ENCODE data around the gene PLPP1.
"Not testable (repeated sequence)": the region's sequence is repeated elsewhere in the genome, so short reads cannot be mapped to it uniquely, and the experiment has no call there.

Gene PLPP1

DNA sequence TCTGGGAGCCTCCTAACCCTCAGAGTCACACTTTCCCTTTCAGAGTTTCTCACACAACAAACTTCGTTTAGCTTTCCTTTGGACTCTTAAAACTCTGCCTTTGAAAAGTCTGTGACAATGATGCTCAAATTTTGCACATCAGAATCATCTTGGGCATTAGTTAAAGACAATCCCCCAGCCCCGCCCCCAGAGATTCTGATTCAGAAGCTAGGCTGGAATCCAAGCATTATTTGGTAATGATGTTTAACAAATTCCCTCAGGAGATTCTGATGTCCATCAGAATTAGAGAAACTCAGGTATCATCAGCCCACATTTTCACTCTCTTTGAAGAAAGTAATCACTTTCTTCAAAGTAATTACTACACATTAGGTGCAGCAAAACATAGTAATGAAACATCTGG is 9.6 kb upstream of the PLPP1 start:
- no peak for DNase-seq (ENCODE audit: low read depth)

DNA sequence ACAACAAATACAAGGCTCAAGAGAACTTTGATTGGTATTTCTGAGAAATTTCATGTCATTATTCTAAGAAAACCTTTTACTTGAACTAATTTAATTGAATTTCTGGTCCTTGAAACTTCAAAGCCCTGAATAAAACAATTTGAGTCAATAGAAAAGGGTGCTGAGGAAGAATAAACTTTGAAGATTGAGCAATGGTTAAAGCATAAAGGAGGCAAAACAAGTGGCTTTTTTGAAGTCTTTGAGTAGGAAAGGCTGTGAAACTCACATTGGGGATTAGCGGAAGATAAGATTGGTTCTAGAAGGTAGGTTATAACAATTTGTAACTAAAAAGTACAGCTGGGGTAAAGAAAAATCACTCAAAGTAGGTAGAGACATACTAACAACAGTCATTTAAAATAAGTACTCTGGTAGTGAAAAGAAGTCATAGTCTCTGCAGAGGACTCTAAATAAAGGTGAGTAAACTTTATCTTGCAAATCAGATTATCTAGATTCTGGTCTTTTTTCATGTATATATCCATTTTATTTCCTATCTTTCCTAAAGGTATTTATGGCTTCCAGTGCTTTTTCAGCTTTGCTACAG is 6.4 kb upstream of the PLPP1 start:
- DNase-seq (ENCODE audit: low read depth) = no peak

DNA sequence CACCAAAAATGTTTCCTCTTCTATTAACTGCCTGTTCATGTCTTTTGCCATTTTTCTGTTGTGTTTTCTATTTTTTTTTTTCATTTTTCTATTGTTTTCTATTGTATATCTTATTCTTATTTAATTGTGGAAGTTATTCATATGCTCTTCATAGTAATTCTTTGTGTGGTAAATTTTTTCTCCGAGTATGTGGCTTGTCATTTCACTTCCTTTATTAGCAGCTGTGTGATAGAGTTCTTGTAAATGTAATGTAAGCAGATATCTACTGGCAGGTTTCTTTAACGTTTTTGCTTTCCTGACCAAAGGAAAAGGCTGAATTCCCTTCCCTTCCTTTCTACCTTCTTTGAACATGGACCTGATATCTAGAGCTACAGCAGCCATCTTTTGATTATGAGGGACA is 5.8 kb upstream of the PLPP1 start:
- DNase-seq (ENCODE audit: low read depth) = no peak

DNA sequence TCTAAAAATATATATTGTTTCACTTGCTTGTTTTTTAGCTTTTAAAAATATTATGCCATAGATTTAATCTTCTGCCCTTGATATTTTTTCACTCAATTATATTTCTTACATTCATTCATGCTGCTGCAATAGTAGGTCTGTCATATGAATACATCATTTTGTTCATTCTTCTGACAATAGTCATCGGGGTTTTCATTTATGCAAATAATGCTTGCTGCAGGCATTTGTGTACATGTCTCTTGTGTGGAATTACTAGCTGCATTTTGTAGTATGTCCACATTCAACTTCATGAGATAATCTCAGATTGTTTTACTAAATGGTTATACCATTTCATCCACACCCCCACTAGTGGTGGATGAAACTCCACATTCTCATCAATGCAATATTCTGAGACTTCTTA is 5.3 kb upstream of the PLPP1 start:
- no peak for DNase-seq (ENCODE audit: low read depth)

DNA sequence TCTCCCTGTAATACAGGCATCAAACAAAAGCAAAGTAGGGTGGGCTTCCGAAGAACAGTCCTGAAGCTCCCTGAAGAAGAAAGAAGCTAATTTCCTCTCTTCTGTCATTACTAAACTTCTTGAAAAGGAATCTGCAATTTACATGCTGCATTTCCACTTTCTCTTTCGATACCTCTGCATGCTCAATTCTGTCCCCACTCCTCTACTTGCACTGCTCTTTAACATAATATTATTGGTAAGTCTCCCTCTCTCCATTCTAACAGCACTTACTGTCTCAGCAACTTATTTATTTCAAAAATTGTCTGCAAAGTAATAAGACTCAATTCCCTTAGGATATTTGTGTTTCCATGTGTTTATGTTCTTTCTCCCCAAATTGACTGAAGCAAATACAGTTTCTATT is 3.9 kb upstream of the PLPP1 start:
- no peak for DNase-seq (ENCODE audit: low read depth)

DNA sequence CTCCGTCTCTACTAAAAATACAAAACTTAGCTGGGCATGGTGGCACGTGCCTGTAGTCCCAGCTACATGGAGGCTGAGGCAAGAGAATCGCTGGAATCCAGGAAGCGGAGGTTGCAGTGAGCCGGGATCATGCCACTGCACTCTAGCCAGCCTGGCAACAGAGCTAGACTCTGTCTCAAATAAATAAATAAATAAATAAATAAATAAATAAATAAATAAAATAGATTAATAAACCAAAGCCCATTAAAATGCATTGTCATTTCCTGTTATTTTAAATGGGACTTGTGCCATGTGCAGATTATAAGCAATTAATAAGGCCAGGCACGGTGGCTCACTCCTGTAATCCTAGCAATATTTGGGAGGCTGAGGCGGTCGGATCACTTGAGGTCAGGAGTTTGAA is 2.6 kb upstream of the PLPP1 start:
- DNase-seq (ENCODE audit: low read depth) = not testable (repeated sequence)

DNA sequence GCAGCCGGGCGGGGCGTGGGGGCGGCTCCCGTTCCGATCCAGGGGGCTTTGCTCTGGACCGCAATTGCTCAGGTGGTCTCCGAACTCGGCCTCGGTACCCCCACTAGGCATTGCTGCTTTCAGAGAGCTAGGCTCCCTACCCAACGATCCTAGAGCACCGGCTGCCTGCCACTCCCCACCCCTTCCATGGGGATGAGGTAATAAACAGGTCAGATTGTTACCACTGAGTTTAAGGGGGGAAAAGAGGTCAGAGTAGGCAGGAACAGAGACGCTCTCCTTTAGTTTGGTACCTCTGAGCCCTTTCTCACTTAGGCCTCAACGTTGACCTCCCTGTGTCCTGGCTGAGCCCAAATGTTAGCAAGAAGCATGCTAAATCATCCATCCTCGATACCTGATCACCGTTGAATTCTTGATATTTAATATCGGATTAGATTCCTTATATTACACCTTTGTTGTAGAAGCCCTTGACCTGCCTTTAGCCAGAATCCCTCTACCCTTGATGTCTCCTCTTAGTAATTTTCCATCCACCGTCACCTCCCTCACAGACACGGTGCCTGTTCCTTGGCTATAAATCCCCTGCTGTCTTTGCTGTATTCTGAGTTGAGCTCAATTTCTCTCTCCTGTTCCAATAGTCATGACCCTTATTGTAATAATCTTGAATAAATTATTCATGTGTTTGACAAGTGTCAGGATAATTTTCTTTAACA is 588 bp upstream of the PLPP1 start:
- no peak for DNase-seq (ENCODE audit: low read depth)

DNA sequence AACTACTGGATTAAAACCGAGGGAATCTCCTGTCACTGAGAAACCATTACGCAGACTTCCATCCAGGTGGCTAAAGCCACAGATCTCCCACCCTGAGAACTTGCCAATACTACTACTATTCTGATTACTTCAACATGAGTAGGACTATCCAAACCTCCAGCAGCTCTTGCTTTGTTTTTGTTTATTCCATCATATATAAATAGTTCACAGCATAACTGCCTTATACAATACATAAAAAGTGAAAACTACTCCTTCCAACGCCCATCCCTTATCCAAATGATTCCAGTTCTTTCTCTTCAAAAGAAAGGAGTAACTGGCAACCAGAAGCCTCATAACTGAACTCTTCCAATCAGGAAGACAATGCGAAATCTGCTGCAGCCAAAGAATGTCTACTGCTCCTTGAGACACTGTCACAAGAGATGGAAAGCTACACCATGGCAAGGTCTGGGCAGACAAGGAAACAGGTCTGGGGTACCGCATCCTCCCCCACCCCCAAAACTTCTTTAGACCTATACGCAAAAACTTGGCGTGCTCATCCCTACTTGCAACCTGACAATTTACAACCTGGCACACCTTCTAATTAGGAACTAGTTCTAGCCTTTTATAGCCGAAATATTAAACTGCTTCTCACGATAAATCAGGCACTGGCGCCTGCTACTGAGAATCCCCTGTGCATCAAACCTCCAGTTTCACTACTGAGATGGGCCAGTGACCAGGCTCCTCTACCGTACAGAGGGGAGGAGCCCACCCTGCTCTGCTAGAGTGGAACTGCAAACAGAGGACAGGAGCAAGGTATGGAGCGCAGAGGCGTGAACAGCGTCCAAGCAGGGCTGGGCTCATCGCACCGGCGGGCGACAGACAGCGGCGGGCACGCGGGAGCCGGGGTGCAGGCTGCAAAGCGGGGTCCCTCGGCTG is 986 bp downstream of the PLPP1 start:
- no peak for DNase-seq (ENCODE audit: low read depth)

DNA sequence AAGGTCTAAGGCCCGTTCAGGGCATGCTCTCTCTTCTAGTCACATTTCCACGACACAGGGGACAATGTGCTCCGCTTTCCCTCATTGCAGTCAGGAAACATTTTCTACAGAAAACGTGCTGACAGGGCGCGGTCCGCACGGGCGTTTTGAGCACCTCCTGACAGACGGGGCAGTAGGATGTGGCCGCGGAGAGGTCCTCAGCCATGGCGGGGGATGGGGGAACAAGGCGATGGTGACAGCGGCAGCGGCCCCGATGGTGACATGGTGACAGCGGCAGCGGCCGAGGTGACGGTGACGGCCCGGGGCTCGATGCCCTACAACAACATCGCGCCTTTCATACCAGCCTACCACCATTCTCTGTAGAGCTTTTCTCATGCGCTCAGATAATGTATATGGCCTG is 4.1 kb downstream of the PLPP1 start:
- no peak for DNase-seq (ENCODE audit: low read depth)

DNA sequence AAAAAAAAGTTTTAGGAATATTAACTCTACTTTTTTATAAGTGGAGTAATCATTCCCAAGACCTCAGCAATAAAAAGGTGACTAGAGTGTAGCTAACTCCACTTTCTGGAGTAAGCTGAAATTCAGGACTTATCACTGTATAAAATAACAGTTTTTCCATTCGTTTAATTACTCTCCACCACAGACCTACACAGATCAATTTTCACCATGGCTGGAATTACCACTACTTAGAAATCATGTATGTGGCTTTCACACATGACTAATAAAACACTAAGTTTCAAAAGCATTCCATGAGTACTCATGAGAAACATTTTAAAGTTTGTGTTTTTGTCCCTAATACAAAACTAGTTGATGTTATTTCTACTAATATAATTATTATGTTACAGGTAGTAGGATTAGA is 9.9 kb downstream of the PLPP1 start:
- no peak for DNase-seq (ENCODE audit: low read depth)

DNA sequence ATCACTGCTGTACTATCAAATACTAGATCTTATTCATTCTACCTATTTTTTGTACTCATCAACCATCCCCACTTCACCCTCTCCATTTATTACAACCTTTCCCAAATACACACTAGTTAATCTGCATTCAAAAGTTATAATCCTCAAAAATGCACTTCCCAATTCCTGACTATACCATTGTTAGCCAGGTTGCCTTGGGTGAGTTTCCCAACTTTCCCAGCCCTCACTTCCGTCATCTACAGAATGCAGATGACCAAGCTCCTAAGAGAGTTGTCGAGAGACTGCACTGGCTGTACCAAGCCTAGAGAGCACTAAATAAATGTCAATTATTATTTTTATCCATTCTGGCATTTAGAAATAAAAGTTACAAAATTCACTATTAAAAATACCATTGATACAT is 11.5 kb downstream of the PLPP1 start:
- no peak for DNase-seq (ENCODE audit: low read depth)

DNA sequence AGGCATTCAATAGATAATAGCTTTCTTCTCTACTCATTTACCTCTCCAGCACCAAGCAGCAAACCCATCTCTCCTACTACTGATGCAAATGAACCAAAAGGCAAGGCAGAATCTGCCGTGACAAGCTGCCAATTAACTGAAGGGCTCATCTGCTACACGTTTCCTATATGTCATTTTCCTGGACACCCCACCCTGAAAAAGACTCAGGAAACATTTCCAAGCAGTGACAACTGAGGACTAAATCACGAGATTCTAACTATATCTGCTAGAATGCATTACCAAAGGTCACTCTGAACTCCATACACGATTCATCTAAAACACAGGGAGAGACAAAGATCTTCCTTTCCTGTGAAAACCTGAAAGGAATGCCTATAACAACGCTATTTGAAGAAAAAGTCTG is 12.9 kb downstream of the PLPP1 start:
- DNase-seq (ENCODE audit: low read depth) = no peak

DNA sequence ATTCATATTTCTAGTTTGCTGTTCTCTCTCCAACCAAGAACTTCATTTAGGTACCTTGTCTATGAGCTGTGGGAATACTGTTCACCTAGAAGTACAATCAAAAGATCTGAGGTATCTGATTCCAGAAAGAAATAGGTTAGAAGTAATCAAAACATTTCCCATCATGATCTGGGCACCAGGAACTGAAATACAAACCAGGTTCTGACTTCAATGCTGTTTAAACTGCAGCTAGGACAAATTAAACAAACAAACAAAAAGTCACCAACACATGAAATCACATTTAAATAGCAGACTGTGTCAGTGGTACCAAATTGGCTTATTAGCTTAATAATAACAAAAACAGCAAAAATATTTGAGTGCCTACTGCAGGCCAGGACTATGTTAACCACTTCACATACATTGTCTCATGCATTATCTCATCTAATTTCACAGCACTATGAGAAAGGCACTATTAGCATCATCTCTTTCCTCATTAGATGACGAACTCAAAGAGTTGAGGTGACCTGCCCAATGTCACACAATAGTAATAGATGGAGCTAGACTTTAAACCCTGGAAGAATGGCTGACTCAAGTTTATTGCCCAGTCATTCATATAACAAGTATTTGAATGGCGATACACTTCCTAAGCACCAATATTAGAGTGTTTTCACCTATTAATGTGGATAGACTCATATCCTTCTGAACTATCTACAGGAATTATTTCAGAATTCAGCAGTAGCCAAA is 14.5 kb downstream of the PLPP1 start:
- DNase-seq (ENCODE audit: low read depth) = no peak

DNA sequence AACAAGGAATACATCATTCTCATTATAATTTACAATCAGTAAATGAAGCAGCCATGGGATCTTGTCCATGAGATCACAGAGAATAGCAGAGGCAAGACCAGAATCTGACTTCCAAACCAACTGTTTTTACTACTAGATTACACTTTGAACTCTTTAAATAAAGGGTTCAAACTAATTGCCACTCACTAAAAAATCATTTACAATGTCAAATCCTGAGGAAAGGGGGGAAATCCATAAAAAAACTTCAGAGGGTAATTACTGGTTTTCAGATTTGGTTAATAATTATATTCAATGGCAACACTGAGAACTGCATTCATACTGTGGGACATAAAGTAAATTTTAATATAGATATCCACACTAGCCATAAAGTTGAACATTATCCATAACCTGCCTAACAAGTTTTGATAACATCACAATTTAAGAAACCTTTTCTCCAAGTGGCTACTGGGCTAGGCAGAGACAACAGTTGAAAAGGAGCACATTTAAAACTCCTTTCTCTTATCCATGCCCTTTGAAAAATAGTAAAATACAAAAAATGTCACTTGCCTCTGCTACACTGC is 15.9 kb downstream of the PLPP1 start:
- DNase-seq (ENCODE audit: low read depth) = no peak

DNA sequence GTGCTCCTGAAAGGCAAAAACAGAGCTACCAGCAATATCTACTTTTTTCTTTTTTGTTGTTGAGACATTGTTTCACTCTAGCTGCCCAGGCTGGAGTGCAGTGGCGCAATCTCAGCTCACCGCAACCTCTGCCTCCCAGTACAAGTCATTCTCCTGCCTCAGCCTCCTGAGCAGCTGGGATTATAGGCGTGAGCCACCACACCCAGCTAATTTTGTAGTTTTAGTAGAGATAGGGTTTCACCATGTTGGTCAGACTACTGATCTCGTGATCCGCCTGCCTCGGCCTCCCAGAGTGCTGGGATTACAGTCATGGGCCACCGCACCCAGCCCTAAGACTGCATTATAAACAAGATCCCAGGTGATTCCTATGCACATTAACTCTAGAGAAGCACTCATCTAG is 17.0 kb downstream of the PLPP1 start:
- no peak for DNase-seq (ENCODE audit: low read depth)

DNA sequence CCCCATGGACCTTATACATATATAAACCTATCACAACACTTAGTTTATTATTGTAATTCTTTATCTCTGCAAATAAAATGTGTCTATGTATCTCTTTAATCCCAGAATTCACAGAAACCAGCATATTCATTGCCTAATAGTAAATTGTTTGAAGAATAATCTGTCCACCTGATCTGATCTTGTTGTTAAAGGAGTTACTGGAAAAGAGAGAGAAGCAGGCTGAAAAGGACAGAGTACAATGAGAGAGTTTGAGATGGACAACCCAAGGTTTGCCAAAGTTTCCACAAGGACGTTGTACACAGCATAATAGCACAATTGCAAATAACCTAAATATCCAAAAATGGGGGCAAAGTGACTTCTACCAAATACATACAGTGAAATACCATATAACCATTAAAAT is 23.8 kb downstream of the PLPP1 start:
- no peak for DNase-seq (ENCODE audit: low read depth)

DNA sequence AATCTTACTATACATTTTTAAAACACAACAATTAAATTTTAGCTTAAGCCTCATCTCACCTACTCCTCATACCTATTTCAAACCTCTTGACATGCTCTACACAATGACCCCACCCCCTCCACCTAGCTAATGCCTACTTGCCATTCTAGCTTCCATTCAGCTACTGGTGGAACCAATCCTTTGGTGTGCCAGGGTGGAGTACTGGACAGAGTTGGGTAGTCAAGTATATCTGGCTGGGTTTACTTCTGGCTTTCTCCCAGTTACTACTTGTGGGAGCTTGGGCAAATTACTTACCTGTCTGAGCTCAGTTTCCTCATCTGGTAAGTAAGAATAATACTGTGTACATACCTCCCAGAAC is 24.3 kb downstream of the PLPP1 start:
- DNase-seq (ENCODE audit: low read depth) = no peak

DNA sequence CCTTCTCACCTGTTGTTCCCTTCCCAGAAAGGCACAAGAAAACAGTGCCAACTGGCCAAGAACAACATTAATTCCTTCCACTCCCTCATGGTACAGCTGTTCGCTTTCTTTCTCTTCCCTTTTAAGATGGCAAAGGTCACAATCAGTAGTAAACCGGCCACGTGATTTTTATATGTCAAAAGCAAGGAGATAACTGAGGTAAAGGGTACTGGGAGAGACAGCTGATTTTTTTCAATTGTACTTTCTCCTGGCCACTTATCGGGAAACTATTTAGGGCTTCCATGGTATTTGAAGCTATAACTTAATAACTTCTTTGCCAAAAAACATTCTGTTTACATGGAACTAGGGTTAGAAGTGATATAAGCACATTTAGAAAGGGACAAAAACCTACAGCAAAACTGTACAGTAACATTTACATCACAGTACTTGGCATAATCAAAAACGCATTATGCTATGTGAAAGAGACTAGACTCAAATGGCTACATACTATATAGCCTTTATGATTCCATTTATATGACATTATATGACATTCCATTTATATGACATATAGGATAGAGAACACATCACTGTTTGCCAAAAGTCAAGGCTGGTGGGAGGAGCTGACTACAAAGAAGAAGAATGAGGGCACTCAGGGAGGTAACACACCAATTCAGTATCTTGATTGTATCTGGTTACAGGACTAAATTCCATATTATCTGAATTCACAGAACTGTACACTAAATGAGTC is 24.8 kb downstream of the PLPP1 start:
- DNase-seq (ENCODE audit: low read depth) = no peak

DNA sequence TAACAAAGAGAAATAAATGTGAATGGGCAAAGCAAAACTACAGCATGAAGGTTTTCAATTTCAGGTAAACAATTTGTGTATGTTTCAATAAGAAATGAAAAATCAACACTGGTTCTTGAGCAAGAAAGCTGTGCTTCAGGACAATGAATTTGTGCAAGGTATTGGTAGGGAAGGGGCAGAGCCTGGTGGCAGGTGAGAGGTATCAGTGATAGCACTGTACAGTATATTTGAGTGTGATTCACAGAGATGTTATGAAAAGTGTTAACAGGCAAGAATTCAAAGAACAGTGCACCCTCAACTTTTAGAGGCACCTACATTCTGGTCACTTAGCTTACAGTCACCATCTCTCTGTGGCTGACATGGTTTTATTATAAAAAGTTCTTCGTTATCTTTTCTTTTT is 25.7 kb downstream of the PLPP1 start:
- DNase-seq (ENCODE audit: low read depth) = no peak

DNA sequence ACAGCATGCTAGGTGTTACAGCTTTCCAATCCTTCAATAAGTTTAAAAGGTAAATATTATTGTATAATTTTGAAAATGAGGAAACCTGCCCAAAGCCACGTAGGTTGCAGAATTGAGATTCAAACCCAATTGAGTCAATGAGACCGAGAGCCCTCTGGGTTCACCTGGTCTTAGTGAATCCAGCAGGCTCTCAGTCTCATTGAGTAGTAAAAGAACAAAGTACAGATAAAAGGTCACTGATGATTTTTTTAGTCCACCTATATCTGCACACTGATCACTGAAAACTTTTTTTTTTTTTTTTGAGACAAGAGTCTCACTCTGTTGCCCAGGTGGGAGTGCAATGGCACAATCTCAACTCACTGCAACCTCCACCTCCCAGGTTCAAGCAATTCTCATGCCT is 27.2 kb downstream of the PLPP1 start:
- no peak for DNase-seq (ENCODE audit: low read depth)

DNA sequence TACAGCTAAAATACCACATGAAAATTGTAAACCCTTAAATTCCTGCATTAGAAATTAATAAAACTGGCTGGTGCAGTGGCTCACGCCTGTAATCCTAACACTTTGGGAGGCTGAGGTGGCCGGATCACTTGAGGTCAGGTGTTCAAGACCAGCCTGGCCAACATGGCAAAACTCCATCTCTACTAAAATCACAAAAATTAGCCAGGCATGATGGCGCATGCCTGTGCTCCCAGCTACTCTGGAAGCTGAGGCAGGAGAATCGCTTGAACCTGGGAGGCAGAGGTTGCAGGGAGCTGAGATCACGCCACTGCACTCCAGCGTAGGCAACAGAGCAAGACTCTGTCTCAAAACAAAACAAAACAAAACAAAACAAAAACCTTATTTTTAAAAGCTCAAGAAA is 29.1 kb downstream of the PLPP1 start:
- not testable (repeated sequence) for DNase-seq (ENCODE audit: low read depth)

DNA sequence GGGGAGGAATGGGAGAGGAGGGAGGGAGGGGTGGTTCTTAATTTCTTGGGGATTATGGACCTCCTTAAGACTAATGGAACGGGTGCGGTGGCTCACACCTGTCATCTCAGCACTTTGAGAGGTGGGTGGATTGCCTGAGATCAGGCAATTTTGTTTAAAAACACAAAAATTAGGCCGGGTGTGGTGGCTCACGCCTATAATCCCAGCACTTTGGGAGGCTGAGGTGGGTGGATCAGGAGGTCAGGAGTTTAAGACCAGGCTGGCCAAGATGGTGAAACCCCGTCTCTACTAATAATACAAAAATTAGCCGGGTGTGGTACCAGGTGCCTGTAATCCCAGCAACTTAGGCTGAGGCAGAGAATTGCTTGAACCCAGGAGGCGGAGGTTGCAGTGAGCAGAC is 30.8 kb downstream of the PLPP1 start:
- not testable (repeated sequence) for DNase-seq (ENCODE audit: low read depth)

All from T-helper 22 cell (primary cell).